ENCODE results near the gene LTBP3. TPM values are rescaled to one million over a fixed set of nuclear protein-coding genes. Genes with fewer than 3 reads are reported as not detected.

LTBP3 gene
- total and polyA plus RNA-seq, 9 of the 15 experiments (the other 6 are each of a cell fraction or from before 2014, with no cell fraction given) = 0.06 to 20.5 (median 4.8) TPM

- TF ChIP-seq NELFE (IDR thresholded peaks at IDR 0.05; ENCODE audit: insufficient read depth, insufficient read length) = no peak
- TF ChIP-seq ZNF134 (CRISPR knock-in tag; conservative IDR thresholded peaks at IDR 0.05) = no peak
- no peak for TF ChIP-seq RHOXF2B (CRISPR knock-in tag; conservative IDR thresholded peaks at IDR 0.05)
- no peak for TF ChIP-seq PYGO2 (tag; IDR thresholded peaks at IDR 0.05)
- TF ChIP-seq ZNF24 (IDR thresholded peaks at IDR 0.05) = no peak
- TF ChIP-seq, protein P1, sequence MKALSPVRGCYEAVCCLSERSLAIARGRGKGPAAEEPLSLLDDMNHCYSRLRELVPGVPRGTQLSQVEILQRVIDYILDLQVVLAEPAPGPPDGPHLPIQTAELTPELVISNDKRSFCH (CRISPR knock-in tag; IDR thresholded peaks at IDR 0.05) = no peak
- TF ChIP-seq, protein P1 (tag; IDR thresholded peaks at IDR 0.05) = no peak
- TF ChIP-seq RAD21 (CRISPR knock-in tag; conservative IDR thresholded peaks at IDR 0.05 in 1 of 2, IDR thresholded peaks at IDR 0.05 in 1 of 2) = no peak
These were observed 4.6 kb upstream of the LTBP3 start (continued) for GRCh38 chr11:65562788-65563187.

DNA sequence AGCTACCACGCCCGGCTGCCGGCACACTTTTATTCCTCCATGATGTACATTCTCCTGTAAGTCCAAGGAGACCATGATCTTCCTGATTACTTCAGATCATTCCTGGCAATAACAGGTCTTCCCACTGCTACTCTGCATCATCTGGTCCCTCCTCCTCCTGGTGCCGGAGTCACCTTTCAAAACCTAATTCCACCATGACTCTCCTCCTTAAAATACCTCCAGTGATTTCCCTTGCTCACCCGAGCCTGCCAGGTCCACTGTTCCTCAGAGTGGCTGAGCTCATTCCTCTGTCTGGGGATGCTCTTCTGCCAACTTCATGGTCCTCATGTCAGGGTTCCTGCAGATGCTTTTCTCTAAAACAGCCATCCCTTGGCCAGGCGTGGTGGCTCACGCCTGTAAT, 3.9 kb upstream of the LTBP3 start:
- FAIRE-seq (no peak), DNase-seq (ENCODE audit: extremely low read depth in 1 of 4, low spot score in 3 of 4) (no peak), ATAC-seq (no peak)
- no peak overlapping the region for H3K27ac ChIP-seq (ENCODE audit: extremely low read depth, low read depth, low read length)
- no peaks in the 10 kb centered on the region for H3K36me3 ChIP-seq (ENCODE audit: control insufficient read depth, insufficient read depth, low read length)
- H3K4me1 ChIP-seq (replicated peaks in 1 of 2; ENCODE audit: control insufficient read depth in 2 of 2, insufficient read depth in 2 of 2, low read length in 2 of 2) = peaks cover 32 to 50% of the 10 kb centered on the region in 2 experiments
- H3K4me2 ChIP-seq (ENCODE audit: insufficient read depth, low read length) = no peak overlapping the region
- H3K4me3 ChIP-seq = no peak overlapping the region
- H3K9me1 ChIP-seq (ENCODE audit: control insufficient read depth, insufficient read depth, low read length) = no peaks in the 10 kb centered on the region
- H3K79me2 ChIP-seq (ENCODE audit: control insufficient read depth, insufficient read depth, low read length) = no peaks in the 10 kb centered on the region
- intact Hi-C loops (cut with micrococcal nuclease) = no loop called here
- H4K20me1 ChIP-seq (replicated peaks; ENCODE audit: control insufficient read depth, insufficient read depth, low read length) = no peaks in the 10 kb centered on the region
- POLR2A ChIA-PET = interaction anchor here (0.7 to 3.6 kb wide), 4 partner anchors 10 to 139 kb away, joined by 3 to 22 read pairs (median 4); partner anchors contain the start of genes FAM89B, MALAT1 and ZNRD2
- no peaks in the 10 kb centered on the region for H3K9me3 ChIP-seq (replicated peaks; ENCODE audit: control insufficient read depth, insufficient read depth, low read depth, low read length)
- H3K9ac ChIP-seq (ENCODE audit: insufficient read depth in 1 of 2, low read depth in 2 of 2, low read length in 2 of 2) = no peak overlapping the region
- BruUV-seq (replicated peaks) = no TSS peak
- WGBS (ENCODE audit: insufficient coverage, low coverage, missing lambda C conversion rate) = 65% methylated on average over 7 of the region's 7 CpGs
- CTCF ChIA-PET (ENCODE audit: low intra/inter-chr PET ratio) = no interaction called here
- in situ Hi-C loops (cut with MboI) = no loop called here
- no peaks in the 10 kb centered on the region for H3K27me3 ChIP-seq (ENCODE audit: control insufficient read depth in 2 of 2, insufficient read depth in 2 of 2, low read length in 2 of 2)
- H2AFZ ChIP-seq (ENCODE audit: low read depth, low read length) = no peak overlapping the region
- no peak for TF ChIP-seq FUS (optimal IDR thresholded peaks at IDR 0.05; ENCODE audit: low read depth, low read length)
- TF ChIP-seq ARID3A (IDR thresholded peaks at IDR 0.05; ENCODE audit: borderline replicate concordance, low read depth, low read length) = no peak
- no peak for TF ChIP-seq ZNF644 (tag; IDR thresholded peaks at IDR 0.05; ENCODE audit: low read depth)
- TF ChIP-seq RBM39 (optimal IDR thresholded peaks at IDR 0.05; ENCODE audit: low read depth, low read length) = no peak
- no peak for TF ChIP-seq TCF7 (IDR thresholded peaks at IDR 0.05; ENCODE audit: borderline replicate concordance)
- TF ChIP-seq KLF10 (CRISPR knock-in tag; IDR thresholded peaks at IDR 0.05) = no peak
- TF ChIP-seq, protein P2, sequence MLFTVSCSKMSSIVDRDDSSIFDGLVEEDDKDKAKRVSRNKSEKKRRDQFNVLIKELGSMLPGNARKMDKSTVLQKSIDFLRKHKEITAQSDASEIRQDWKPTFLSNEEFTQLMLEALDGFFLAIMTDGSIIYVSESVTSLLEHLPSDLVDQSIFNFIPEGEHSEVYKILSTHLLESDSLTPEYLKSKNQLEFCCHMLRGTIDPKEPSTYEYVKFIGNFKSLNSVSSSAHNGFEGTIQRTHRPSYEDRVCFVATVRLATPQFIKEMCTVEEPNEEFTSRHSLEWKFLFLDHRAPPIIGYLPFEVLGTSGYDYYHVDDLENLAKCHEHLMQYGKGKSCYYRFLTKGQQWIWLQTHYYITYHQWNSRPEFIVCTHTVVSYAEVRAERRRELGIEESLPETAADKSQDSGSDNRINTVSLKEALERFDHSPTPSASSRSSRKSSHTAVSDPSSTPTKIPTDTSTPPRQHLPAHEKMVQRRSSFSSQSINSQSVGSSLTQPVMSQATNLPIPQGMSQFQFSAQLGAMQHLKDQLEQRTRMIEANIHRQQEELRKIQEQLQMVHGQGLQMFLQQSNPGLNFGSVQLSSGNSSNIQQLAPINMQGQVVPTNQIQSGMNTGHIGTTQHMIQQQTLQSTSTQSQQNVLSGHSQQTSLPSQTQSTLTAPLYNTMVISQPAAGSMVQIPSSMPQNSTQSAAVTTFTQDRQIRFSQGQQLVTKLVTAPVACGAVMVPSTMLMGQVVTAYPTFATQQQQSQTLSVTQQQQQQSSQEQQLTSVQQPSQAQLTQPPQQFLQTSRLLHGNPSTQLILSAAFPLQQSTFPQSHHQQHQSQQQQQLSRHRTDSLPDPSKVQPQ (CRISPR knock-in tag; IDR thresholded peaks at IDR 0.05; ENCODE audit: borderline replicate concordance) = no peak
- no peak for TF ChIP-seq IRF9 (tag; IDR thresholded peaks at IDR 0.05)
- no peak for TF ChIP-seq ZNF282 (CRISPR knock-in tag; IDR thresholded peaks at IDR 0.05)
